ENCODE data around the gene ISM1.
A peak's percentile ranks its signal among the peaks of the same experiment; 100 is the strongest.

Gene ISM1

DNA sequence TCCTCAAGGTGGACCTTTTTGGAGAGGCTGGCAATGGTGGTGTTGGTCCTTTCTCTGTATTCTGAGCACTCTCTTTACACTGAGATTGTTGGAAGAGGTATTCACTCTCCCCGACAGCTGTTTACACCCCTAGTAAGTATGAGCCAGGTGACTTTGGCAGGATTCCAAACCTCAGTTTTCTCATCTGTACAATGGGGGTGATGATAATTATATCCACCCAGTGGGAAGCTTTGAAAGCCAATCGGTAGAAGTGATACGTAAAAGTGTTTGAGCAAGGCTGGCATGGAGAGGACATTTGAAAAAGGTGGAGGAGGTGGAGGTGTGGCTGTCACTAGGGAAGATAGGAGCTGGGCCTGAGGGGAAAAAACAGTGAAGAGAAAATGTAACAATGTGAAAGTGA, 35.5 kb downstream of the ISM1 start:
- no peaks in the 10 kb centered on the region for H3K9me3 ChIP-seq
- TF ChIP-seq, protein P1, sequence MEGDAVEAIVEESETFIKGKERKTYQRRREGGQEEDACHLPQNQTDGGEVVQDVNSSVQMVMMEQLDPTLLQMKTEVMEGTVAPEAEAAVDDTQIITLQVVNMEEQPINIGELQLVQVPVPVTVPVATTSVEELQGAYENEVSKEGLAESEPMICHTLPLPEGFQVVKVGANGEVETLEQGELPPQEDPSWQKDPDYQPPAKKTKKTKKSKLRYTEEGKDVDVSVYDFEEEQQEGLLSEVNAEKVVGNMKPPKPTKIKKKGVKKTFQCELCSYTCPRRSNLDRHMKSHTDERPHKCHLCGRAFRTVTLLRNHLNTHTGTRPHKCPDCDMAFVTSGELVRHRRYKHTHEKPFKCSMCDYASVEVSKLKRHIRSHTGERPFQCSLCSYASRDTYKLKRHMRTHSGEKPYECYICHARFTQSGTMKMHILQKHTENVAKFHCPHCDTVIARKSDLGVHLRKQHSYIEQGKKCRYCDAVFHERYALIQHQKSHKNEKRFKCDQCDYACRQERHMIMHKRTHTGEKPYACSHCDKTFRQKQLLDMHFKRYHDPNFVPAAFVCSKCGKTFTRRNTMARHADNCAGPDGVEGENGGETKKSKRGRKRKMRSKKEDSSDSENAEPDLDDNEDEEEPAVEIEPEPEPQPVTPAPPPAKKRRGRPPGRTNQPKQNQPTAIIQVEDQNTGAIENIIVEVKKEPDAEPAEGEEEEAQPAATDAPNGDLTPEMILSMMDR (IDR thresholded peaks at IDR 0.05; ENCODE audit: low read depth, low read length), result no peak
- H3K4me1 ChIP-seq, result no peaks in the 10 kb centered on the region
- DNase-seq, result no peak
- H3K36me3 ChIP-seq, result no peaks in the 10 kb centered on the region
- H3K27me3 ChIP-seq, result no peaks in the 10 kb centered on the region
- H3K4me3 ChIP-seq (ENCODE audit: low read depth, low read length), result no peak overlapping the region

DNA sequence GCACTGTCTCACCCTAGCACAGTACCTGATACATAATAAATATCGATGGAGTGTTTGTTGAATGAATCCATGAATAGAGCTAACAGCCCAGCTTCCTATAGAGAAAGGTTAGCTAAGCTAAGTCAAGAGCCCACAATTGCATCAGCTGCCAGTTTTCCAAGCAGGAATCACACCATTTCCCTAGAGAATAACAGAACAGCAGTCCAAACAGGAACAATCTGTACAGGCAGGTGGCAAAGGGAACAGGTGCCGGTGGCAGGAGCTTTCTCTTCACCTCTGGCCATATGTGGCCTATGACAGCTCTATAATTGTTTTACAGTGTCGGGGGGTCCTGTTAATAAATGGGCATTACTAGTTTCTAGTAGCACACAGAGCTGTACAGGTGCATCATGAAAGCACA, 38.8 kb downstream of the ISM1 start:
- Histone ChIP-seq H3K4me1 (no peaks in the 10 kb centered on the region), H3K36me3 (no peaks in the 10 kb centered on the region), H3K4me3 (ENCODE audit: low read depth, low read length) (no peak overlapping the region), H3K27me3 (no peaks in the 10 kb centered on the region), H3K9me3 (no peaks in the 10 kb centered on the region)
- no peak for DNase-seq
- TF ChIP-seq, protein P1 (IDR thresholded peaks at IDR 0.05; ENCODE audit: low read depth, low read length), result no peak

DNA sequence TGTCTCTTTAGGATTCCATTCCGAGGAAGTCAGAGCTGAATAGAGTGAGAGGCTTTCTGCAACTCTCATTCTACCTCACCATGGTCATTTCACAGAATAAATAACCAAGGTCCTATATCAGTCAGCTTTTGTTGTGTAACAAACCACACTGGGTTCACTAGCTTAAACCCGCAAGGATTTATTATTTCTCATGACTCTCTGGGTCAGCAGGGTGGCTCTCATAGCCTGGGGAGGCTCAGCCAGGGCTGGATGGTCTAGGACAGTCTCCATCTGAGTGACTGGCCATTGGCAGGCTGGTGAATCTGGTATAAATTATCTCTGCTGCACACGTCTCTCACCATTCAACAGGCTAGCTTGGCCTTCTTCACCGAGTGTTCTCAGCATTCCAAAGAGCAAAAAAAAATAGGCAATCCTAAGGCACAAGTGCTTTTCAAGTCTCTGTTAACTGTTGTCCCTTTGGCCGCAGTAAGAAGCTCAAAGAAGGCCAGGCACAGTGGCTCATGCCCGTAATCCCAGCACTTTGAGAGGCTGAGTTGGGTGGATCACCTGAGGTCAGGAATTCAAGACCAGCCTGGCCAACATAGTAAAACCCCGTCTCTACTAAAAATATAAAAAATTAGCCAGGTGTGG, 39.7 kb downstream of the ISM1 start:
- Histone ChIP-seq H3K27me3 (no peaks in the 10 kb centered on the region), H3K4me1 (no peaks in the 10 kb centered on the region), H3K4me3 (ENCODE audit: low read depth, low read length) (no peak overlapping the region), H3K9me3 (no peaks in the 10 kb centered on the region), H3K36me3 (no peaks in the 10 kb centered on the region)
- no peak for DNase-seq
- TF ChIP-seq, protein P1 (IDR thresholded peaks at IDR 0.05; ENCODE audit: low read depth, low read length), result no peak

DNA sequence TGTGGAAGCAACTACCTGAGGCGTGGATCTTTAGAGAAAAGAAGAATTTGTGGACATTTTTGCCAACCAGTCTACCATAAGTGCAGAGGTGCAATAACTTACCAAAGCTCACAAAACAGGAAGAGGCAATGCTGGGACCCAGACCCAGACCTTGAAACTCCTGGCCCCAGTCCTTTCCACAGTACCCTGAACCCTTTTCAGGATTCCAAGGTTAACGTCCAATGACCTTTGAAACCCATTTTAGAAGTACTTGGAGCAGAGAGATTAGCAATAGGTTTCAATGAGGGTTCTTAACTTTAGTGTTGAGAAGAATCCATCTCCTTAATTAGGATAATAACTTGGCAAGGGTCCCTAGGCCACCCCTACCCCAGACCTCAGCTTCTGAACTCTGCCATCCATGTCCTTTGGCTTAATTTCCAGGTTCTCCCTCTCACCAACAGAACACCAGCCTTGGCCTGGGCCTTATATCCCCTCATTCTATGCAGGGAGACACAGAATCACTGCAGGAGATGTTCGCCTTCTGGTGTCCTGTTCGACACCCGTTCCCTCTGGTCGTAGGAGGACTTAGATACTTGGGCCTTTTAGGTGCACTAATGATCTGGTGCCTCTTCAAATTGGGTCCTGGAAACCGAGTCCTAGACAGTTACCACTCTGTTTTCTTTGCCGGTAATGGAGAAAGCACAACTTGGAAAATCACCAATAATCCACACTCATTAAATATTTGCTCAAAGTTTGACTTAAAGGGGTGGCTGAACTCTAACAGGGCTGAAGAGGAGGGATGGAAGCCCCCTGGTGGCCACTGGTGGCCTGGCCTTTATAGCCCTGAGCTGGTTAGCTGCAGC, 40.6 kb downstream of the ISM1 start:
- Histone ChIP-seq H3K4me1 (no peaks in the 10 kb centered on the region), H3K36me3 (no peaks in the 10 kb centered on the region), H3K4me3 (ENCODE audit: low read depth, low read length) (no peak overlapping the region), H3K27me3 (no peaks in the 10 kb centered on the region), H3K9me3 (no peaks in the 10 kb centered on the region)
- TF ChIP-seq, protein P1 (IDR thresholded peaks at IDR 0.05; ENCODE audit: low read depth, low read length), result peak; percentile 82
- DNase-seq, result peak; percentile 48

DNA sequence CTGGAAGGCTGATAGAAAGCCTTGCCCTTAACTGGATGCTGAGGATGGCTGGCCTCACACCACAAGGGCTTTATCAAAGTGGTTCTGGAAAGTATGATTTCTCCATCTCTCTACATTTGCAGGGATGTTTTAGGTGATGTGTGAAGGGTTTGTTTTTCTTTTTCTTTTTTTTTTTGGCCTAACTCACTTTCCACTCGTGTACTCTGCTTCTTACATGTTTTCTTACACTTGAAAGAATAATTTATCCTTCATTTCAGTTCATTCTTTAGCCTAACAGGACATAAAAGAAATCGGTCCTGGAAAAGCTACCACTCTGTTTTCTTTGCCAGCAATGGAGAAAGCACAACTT, 41.2 kb downstream of the ISM1 start:
- DNase-seq, result no peak
- Histone ChIP-seq H3K36me3 (no peaks in the 10 kb centered on the region), H3K4me3 (ENCODE audit: low read depth, low read length) (no peak overlapping the region), H3K27me3 (no peaks in the 10 kb centered on the region), H3K4me1 (no peaks in the 10 kb centered on the region), H3K9me3 (no peaks in the 10 kb centered on the region)
- TF ChIP-seq, protein P1 (IDR thresholded peaks at IDR 0.05; ENCODE audit: low read depth, low read length), result no peak

All from BE2C (cell line).